GM12892 (cell line): ENCODE measurements around the gene FBXO17.
"Not testable (repeated sequence)": the region's sequence is repeated elsewhere in the genome, so short reads cannot be mapped to it uniquely, and the experiment has no call there.

Experiments
- DNase-seq: peaks from one replicate; pipeline ENCODE4 v3.0.0; 2011; ENCODE audit not compliant: insufficient read length
- FAIRE-seq: peaks from 2 replicates; lab custom pipeline; 2011; peaks lifted over from hg19 to GRCh38; lab: Jason Lieb, UNC
- POLR2A ChIP-seq: IDR thresholded peaks from 2 replicates; pipeline ENCODE4 v1.6.1; 2011; ENCODE audit warnings: low read depth, low read length, control low read depth
- POLR2AphosphoS5 ChIP-seq: IDR thresholded peaks from 2 replicates; pipeline ENCODE4 v1.6.1; 2011; ENCODE audit warnings: low read depth, low read length, control low read depth
- TAF1 ChIP-seq: IDR thresholded peaks from 2 replicates; pipeline ENCODE4 v1.6.1; 2011; ENCODE audit warnings: low read depth, mild to moderate bottlenecking, control low read depth, low read length, borderline replicate concordance

FBXO17 gene

GRCh38 chr19:39001041-39001440 is 25.5 kb upstream of the FBXO17 start:
- DNase-seq (no peak), FAIRE-seq (no peak)
- TF ChIP-seq TAF1 (no peak), POLR2AphosphoS5 (no peak), POLR2A (no peak)

- DNase-seq, FAIRE-seq: not testable (repeated sequence)
Measured at GRCh38 chr19:38997576-38997975, 22.0 kb upstream of the FBXO17 start.

GRCh38 chr19:38993271-38993670 is 17.7 kb upstream of the FBXO17 start:
- FAIRE-seq (no peak), DNase-seq (no peak)
- TF ChIP-seq POLR2AphosphoS5 (no peak), POLR2A (no peak), TAF1 (no peak)

GRCh38 chr19:38990949-38991697 is 15.6 kb upstream of the FBXO17 start:
- TF ChIP-seq TAF1 (no peak), POLR2A (no peak), POLR2AphosphoS5 (no peak)
- FAIRE-seq (no peak), DNase-seq (no peak)

GRCh38 chr19:38989614-38990013 is 14.1 kb upstream of the FBXO17 start:
- DNase-seq, FAIRE-seq: not testable (repeated sequence)

GRCh38 chr19:38989066-38989605 is 13.6 kb upstream of the FBXO17 start:
- no peak for DNase-seq
- TF ChIP-seq POLR2AphosphoS5 = no peak
- no peak for TF ChIP-seq TAF1
- TF ChIP-seq POLR2A = no peak
- FAIRE-seq = no peak

- DNase-seq, FAIRE-seq: not testable (repeated sequence)
Measured at GRCh38 chr19:38988627-38989026, 13.1 kb upstream of the FBXO17 start.

GRCh38 chr19:38987745-38988144 is 12.2 kb upstream of the FBXO17 start:
- FAIRE-seq, DNase-seq: not testable (repeated sequence)

- DNase-seq = no peak
- TF ChIP-seq POLR2AphosphoS5 (no peak), POLR2A (no peak), TAF1 (no peak)
- FAIRE-seq = no peak
Measured at GRCh38 chr19:38985262-38985661, 9.7 kb upstream of the FBXO17 start.

GRCh38 chr19:38980583-38981374 is 5.2 kb upstream of the FBXO17 start:
- TF ChIP-seq POLR2AphosphoS5 (no peak), TAF1 (no peak), POLR2A (no peak)
- DNase-seq (no peak), FAIRE-seq (no peak)

GRCh38 chr19:38979812-38980211 is 4.3 kb upstream of the FBXO17 start:
- FAIRE-seq (no peak), DNase-seq (no peak)
- TF ChIP-seq TAF1 = no peak
- TF ChIP-seq POLR2AphosphoS5 = no peak
- TF ChIP-seq POLR2A = no peak

- FAIRE-seq (no peak), DNase-seq (no peak)
- no peak for TF ChIP-seq TAF1
- TF ChIP-seq POLR2A = no peak
- TF ChIP-seq POLR2AphosphoS5 = no peak
Measured at GRCh38 chr19:38978326-38978689, 2.8 kb upstream of the FBXO17 start.
